Colon (tissue), 2 donors: Measurements from ENCODE around the gene ZNF672.

ENCODE experiments used
- FAIRE-seq: peaks from 2 replicates; lab custom pipeline; 2012; peaks lifted over from hg19 to GRCh38; lab: Jason Lieb, UNC
- donor health status: control.
- donor health status: control.

ZNF672 gene

GRCh38 chr1:248890549-248891498 is 52.8 kb downstream of the ZNF672 start:
- FAIRE-seq = no peak

GRCh38 chr1:248891758-248892157 is 53.7 kb downstream of the ZNF672 start:
- FAIRE-seq = no peak

- FAIRE-seq = no peak
Observed at GRCh38 chr1:248892590-248892989, 54.6 kb downstream of the ZNF672 start.

- no peak for FAIRE-seq
Observed at GRCh38 chr1:248894837-248895236, 56.8 kb downstream of the ZNF672 start.

- FAIRE-seq = no peak
Observed at GRCh38 chr1:248897412-248898337, 59.7 kb downstream of the ZNF672 start.
